Gastroesophageal sphincter (tissue), 4 donors: ENCODE data around the gene R3HDM2. TPM values are rescaled to one million over a fixed set of nuclear protein-coding genes. Genes with fewer than 3 reads are reported as not detected.

Experiments
- ATAC-seq: fragments of 150-250 bp; one replicate; pipeline ENCODE4 v1.9.1; 2016; ENCODE audit warnings: mild to moderate bottlenecking, moderate library complexity
- H3K27ac ChIP-seq, 4 donors: fragments of 200-600 bp; sonication (generic) in 3 of 4; 1 replicate in 3 of 4; 2 replicates in 1 of 4; pipeline ENCODE4 v1.5.1; 2016 to 2019
- H3K27me3 ChIP-seq: fragments of 200-600 bp; sonication (generic); one replicate; pipeline ENCODE4 v1.5.1; 2019
- H3K36me3 ChIP-seq, 2 donors: fragments of 200-600 bp; sonication (generic); one replicate each; pipeline ENCODE4 v1.5.1; 2019; ENCODE audit warnings: control low read depth in 1 of 2
- H3K4me1 ChIP-seq, 3 donors: fragments of 200-600 bp; sonication (generic); 1 replicate in 2 of 3; 2 replicates in 1 of 3; pipeline ENCODE4 v1.5.1; 2016 to 2019; ENCODE audit warnings: control low read depth in 2 of 3
- H3K4me3 ChIP-seq, 2 donors: fragments of 200-600 bp; sonication (generic); one replicate each; pipeline ENCODE4 v1.5.1; 2019; ENCODE audit warnings: mild to moderate bottlenecking in 1 of 2, moderate library complexity in 1 of 2
- H3K9me3 ChIP-seq, 3 donors: fragments of 200-600 bp; sonication (generic); one replicate each; pipeline ENCODE4 v1.5.1; 2017 to 2019; ENCODE audit warnings: control low read depth in 2 of 3
- CTCF ChIP-seq, 4 experiments: fragments of 200-600 bp in 2 of 4; fragments of 450-650 bp in 2 of 4; sonication (generic) in 1 of 4; IDR thresholded peaks; one replicate each; pipeline ENCODE4 v1.5.1; 2017 to 2019; ENCODE audit warnings: antibody characterized with exemption in 4 of 4, mild to moderate bottlenecking in 2 of 4, moderate library complexity in 2 of 4
- EP300 ChIP-seq: sonication (generic); formaldehyde crosslinking; IDR thresholded peaks from one replicate; pipeline ENCODE4 v1.6.1; 2017; ENCODE audit warnings: antibody characterized with exemption, mild to moderate bottlenecking
- POLR2A ChIP-seq, 2 donors: fragments of 450-650 bp; IDR thresholded peaks; one replicate each; pipeline ENCODE4 v1.6.1; 2017; ENCODE audit warnings: antibody characterized with exemption in 2 of 2, mild to moderate bottlenecking in 2 of 2, moderate library complexity in 1 of 2
- POLR2AphosphoS5 ChIP-seq: sonication (generic); formaldehyde crosslinking; IDR thresholded peaks from one replicate; pipeline ENCODE4 v1.6.1; 2017; ENCODE audit warnings: antibody characterized with exemption
- WGBS, 2 donors: methylation state at CpG; one replicate each; pipeline ENCODE4 v1.1.5; 2018; ENCODE audit warnings: low coverage in 1 of 2; 5-methylcytosine and 5-hydroxymethylcytosine counted together
- total RNA-seq, 4 donors: library from RNA; depleted of rRNA; stranded (reverse); fragments of >200 nt; gene quantifications; one replicate each; pipeline ENCODE4 v1.1.0, GENCODE V29; 2016

Gene R3HDM2
- total RNA-seq, 4 donors from 2014 or later: 38.0 to 60.1 (median 45.9) TPM

- TF ChIP-seq EP300 (no peak), CTCF (IDR thresholded peaks at IDR 0.05) (no peak), POLR2AphosphoS5 (no peak), POLR2A (IDR thresholded peaks at IDR 0.05) (no peak)
- Histone ChIP-seq H3K27me3 (peaks cover 20% of the 10 kb centered on the region), H3K36me3 (peaks cover 0 to 66% of the 10 kb centered on the region in 2 donors), H3K27ac (no peak overlapping the region), H3K4me3 (no peak overlapping the region), H3K4me1 (peaks cover 0 to 50% (median 5%) of the 10 kb centered on the region in 3 donors), H3K9me3 (no peaks in the 10 kb centered on the region)
- ATAC-seq: no peak
- WGBS, 2 donors: no CpG with 5 or more reads among the region's 16 CpGs
These were observed 219.7 kb downstream of the R3HDM2 start for GRCh38 chr12:57210926-57211692.

DNA sequence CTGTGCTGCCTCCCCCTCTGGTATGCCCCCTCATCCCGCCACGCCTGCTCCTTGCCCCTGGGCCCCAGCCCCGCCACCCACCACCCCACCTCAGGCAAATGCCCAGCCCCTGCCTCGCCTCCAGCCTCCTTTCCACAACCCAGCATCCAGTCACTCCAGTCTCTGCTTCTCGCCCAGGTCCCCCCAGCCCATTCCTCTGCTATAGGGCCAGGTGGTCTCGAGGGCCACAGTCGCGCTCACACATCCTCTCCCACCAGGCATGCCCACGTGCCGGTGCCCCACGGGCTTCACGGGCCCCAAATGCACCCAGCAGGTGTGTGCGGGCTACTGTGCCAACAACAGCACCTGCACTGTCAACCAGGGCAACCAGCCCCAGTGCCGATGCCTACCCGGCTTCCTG lies 220.4 kb downstream of the R3HDM2 start:
- H3K27me3 ChIP-seq: peaks cover 13% of the 10 kb centered on the region
- H3K36me3 ChIP-seq: peaks cover 0 to 73% of the 10 kb centered on the region in 2 donors
- ATAC-seq: no peak
- TF ChIP-seq EP300 (no peak), CTCF (IDR thresholded peaks at IDR 0.05) (no peak), POLR2AphosphoS5 (no peak), POLR2A (IDR thresholded peaks at IDR 0.05) (no peak)
- WGBS, 2 donors: 100% methylated on average over 2 of the region's 15 CpGs; no CpG with 5 or more reads in 1 of the 2 donors
- H3K4me1 ChIP-seq: peaks cover 0 to 43% (median 3%) of the 10 kb centered on the region in 3 donors
- no peaks in the 10 kb centered on the region for H3K9me3 ChIP-seq
- H3K4me3 ChIP-seq: no peak overlapping the region
- no peak overlapping the region for H3K27ac ChIP-seq

- no peak overlapping the region for H3K27ac ChIP-seq
- H3K4me1 ChIP-seq: peaks cover 0 to 38% (median 3%) of the 10 kb centered on the region in 3 donors
- peaks cover 0 to 78% of the 10 kb centered on the region in 2 donors for H3K36me3 ChIP-seq
- ATAC-seq: no peak
- no peaks in the 10 kb centered on the region for H3K9me3 ChIP-seq
- no peak overlapping the region for H3K4me3 ChIP-seq
- WGBS, 2 donors: 68 to 75% methylated on average over 3 to 5 of the region's 8 CpGs
- peaks cover 8% of the 10 kb centered on the region for H3K27me3 ChIP-seq
- TF ChIP-seq POLR2A (IDR thresholded peaks at IDR 0.05) (no peak), CTCF (IDR thresholded peaks at IDR 0.05) (no peak)
These were observed 220.9 kb downstream of the R3HDM2 start for GRCh38 chr12:57209916-57210315.

DNA sequence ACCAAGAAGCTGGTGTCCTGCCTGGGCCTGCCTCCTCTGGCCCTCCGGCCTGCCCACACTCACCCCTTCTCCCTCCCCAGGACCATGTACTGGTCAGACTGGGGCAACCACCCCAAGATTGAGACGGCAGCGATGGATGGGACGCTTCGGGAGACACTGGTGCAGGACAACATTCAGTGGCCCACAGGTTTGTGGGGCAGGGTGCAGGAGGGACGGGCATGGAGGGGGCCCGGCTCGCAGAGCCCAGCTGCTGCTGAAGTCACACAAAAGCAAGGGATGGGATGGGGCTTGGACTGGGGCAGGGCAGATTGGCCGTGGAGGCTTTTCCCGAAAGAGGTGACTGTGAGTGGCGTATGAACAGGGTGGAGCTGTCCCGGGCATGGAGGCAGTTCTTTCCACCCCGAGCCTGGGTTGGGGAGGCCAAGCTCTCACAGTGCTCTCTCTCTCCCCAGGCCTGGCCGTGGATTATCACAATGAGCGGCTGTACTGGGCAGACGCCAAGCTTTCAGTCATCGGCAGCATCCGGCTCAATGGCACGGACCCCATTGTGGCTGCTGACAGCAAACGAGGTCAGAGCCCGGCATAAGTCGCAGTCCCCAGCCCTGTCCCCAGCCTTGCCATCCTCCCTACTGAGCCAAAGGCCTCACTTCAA lies 222.1 kb downstream of the R3HDM2 start:
- Histone ChIP-seq H3K27ac (peak overlapping the region in 2 of 4 donors; percentile 31 to 32), H3K27me3 (no peaks in the 10 kb centered on the region), H3K4me3 (no peak overlapping the region), H3K9me3 (no peaks in the 10 kb centered on the region), H3K4me1 (peaks cover 0 to 26% (median 0%) of the 10 kb centered on the region in 3 donors), H3K36me3 (peaks cover 0 to 90% of the 10 kb centered on the region in 2 donors)
- no peak for ATAC-seq
- no peak for TF ChIP-seq POLR2A (IDR thresholded peaks at IDR 0.05)
- no peak for TF ChIP-seq POLR2AphosphoS5
- TF ChIP-seq CTCF (IDR thresholded peaks at IDR 0.05): no peak
- TF ChIP-seq EP300: no peak
- WGBS, 2 donors: 77% methylated on average over 10 of the region's 22 CpGs; no CpG with 5 or more reads in 1 of the 2 donors
